Measurements from ENCODE around the gene FBXO39.

The FBXO39 gene

DNA sequence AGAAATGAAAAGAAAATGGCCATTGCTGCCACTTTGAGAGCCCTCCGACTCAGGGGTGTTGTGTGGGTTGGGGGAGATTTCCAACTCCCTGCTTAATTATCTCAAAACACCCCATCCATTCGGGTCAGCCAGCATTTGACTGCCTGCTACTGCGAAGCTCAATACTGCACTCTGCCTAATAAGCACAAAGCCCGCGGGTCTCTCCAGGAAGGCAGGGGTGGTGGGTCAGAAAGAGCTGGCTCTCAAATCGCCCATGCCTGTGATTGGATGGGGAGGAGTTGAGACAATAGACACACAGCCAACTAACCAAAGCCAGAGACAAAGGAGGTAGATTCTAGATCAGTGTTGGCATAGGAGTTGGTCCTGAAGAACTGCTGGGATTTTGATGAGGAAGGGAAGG, 22.5 kb upstream of the FBXO39 start:
- DNase-seq (ENCODE audit: low read depth) = no peak
- in situ Hi-C loops (cut with HindIII; ENCODE audit: low sequenced_read_pairs) = no loop called here
- no peak overlapping the region for H3K4me3 ChIP-seq (ENCODE audit: low read depth, low read length)

DNA sequence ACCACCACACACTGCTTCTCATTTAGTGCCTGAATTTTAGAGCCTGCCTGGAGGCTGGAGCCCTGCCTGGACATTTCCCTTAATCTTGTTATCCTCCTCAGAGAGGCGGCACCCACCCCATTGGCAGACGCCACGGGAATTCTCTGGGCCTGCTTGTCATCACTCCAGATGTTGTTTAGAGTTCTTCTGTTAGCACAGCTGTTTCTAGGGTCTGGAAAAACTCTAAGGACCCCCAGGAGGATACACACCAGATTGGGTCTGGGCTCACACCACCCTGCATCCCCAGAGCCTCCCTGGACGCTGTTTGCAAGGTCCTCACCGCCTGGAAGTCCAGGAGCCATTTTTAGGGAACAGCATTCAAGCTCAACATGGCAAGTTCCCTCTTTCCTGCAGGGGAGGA, 20.7 kb upstream of the FBXO39 start:
- no peak overlapping the region for H3K4me3 ChIP-seq (ENCODE audit: low read depth, low read length)
- in situ Hi-C loops (cut with HindIII; ENCODE audit: low sequenced_read_pairs) = no loop called here
- TF ChIP-seq, protein P1, sequence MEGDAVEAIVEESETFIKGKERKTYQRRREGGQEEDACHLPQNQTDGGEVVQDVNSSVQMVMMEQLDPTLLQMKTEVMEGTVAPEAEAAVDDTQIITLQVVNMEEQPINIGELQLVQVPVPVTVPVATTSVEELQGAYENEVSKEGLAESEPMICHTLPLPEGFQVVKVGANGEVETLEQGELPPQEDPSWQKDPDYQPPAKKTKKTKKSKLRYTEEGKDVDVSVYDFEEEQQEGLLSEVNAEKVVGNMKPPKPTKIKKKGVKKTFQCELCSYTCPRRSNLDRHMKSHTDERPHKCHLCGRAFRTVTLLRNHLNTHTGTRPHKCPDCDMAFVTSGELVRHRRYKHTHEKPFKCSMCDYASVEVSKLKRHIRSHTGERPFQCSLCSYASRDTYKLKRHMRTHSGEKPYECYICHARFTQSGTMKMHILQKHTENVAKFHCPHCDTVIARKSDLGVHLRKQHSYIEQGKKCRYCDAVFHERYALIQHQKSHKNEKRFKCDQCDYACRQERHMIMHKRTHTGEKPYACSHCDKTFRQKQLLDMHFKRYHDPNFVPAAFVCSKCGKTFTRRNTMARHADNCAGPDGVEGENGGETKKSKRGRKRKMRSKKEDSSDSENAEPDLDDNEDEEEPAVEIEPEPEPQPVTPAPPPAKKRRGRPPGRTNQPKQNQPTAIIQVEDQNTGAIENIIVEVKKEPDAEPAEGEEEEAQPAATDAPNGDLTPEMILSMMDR (IDR thresholded peaks at IDR 0.05; ENCODE audit: low read depth, low read length, missing control alignments) = no peak
- DNase-seq (ENCODE audit: low read depth) = no peak

More for the DNA sequence above, 22.5 kb upstream of the FBXO39 start:
- TF ChIP-seq, protein P1 (IDR thresholded peaks at IDR 0.05; ENCODE audit: low read depth, low read length, missing control alignments) = no peak

DNA sequence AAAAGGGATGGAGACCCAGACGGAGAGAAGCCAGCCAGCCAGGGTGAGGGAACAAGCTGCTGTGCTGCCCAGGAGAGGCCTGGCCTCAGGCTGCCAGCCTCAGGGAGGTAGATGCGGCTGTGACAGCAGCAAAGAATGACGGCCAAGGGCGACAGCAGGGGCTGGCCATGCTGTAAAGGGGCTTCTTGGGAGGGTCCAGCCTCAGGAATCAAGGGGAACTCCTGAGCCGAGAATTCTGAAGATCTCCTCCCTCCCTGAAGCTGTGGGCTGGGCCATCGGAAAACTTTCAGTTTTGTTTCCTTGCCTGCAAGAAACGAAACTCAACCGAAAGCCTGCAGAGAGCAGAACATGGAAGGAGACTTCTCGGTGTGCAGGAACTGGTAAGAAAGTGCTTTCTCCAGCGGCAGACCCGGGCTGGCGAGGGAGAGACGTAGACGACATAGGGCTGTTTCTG, 20.3 kb upstream of the FBXO39 start, which contains the start of gene XAF1:
TSS of gene XAF1 (plus strand) at position 316 of the 454 bp plus-strand sequence. CDS start at position 349, 33 bp downstream.
- DNase-seq (ENCODE audit: low read depth) = no peak
- in situ Hi-C loops (cut with HindIII; ENCODE audit: low sequenced_read_pairs) = no loop called here
- TF ChIP-seq, protein P1 (IDR thresholded peaks at IDR 0.05; ENCODE audit: low read depth, low read length, missing control alignments) = no peak
- peak within 1 kb of the TSS; percentile 12 for H3K4me3 ChIP-seq (ENCODE audit: low read depth, low read length)

DNA sequence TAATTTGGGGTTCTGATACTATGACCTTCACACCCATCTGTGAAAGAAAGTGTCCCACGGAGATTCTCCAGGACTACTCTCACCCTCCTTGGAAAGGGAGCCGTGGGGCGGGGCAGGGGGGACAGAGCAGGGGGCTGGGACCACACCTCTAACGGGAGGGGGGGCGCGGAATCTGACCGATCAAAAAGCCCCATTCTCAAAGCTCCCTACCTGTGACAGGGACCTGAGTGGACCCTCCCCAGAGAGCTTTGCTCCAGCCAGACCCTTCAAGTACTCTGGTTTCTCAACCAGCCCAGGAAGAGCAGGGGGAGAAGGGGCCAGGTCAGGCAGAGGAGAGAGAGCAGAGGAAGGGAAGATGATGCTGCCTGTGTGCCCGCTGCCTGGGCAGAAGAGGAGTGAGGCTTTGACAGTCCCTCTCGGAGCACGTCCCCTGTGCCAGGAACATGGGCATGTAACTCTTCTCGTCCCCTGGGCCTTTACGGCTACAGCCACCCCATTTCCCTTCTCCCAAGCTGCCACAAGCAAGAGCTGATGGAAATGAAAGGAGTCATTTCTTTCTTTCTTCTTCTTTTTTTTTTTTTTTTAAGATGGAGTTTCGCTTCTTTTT, 19.5 kb upstream of the FBXO39 start:
- peak overlapping the region; percentile 12 for H3K4me3 ChIP-seq (ENCODE audit: low read depth, low read length)
- TF ChIP-seq, protein P1 (IDR thresholded peaks at IDR 0.05; ENCODE audit: low read depth, low read length, missing control alignments) = no peak
- in situ Hi-C loops (cut with HindIII; ENCODE audit: low sequenced_read_pairs) = no loop called here
- no peak for DNase-seq (ENCODE audit: low read depth)

DNA sequence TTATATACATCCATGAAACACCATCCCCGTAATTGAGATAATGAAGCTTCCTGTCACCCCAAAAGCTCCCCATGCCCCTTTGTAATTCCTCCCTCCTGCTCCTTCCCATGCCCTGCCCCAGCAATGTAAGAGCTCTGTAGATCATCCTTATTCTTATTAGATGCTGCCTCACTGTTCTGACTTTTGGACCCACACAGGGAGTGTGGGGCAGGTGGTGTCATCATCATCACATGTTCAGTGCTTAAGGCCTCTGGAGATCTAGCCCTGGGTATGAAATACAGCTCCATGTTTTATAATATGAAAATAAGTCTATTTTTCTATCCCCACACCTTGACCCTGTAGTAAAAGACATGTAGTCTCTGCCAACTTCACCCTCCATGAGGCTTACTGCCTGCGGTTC, 18.3 kb upstream of the FBXO39 start:
- TF ChIP-seq, protein P1 (IDR thresholded peaks at IDR 0.05; ENCODE audit: low read depth, low read length, missing control alignments) = no peak
- H3K4me3 ChIP-seq (ENCODE audit: low read depth, low read length) = no peak overlapping the region
- in situ Hi-C loops (cut with HindIII; ENCODE audit: low sequenced_read_pairs) = no loop called here

DNA sequence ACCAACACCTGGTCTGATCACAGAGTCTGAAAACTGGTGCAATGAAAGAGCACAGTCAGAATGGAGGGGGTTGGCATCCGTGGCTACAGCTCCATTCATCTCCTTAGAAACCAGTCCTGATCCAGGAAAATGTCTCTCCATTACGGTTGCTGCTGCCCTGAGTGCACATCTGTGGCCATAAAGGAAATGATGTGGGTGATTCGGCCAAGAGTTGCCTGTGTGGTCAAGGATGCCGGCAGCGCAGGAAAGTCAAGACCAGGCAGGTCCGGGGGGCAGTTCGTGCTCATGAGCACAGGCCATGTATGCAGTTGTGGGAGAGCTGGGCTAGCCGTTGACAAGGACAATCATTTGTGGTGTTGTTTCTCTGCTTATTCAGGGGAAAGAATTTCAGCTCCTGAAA, 14.2 kb upstream of the FBXO39 start:
- no peak overlapping the region for H3K4me3 ChIP-seq (ENCODE audit: low read depth, low read length)
- TF ChIP-seq, protein P1 (IDR thresholded peaks at IDR 0.05; ENCODE audit: low read depth, low read length, missing control alignments) = no peak
- in situ Hi-C loops (cut with HindIII; ENCODE audit: low sequenced_read_pairs) = no loop called here
- no peak for DNase-seq (ENCODE audit: low read depth)

More for the DNA sequence above, 18.3 kb upstream of the FBXO39 start:
- DNase-seq (ENCODE audit: low read depth) = no peak

All from astrocyte of the cerebellum (primary cell).